NCI-H2107 (cell line): ENCODE data around the gene RANBP3L.

ENCODE experiments used
- DNase-seq: peaks from one replicate; lab custom pipeline; 2025; lab: John Stamatoyannopoulos, UW

RANBP3L gene

DNA sequence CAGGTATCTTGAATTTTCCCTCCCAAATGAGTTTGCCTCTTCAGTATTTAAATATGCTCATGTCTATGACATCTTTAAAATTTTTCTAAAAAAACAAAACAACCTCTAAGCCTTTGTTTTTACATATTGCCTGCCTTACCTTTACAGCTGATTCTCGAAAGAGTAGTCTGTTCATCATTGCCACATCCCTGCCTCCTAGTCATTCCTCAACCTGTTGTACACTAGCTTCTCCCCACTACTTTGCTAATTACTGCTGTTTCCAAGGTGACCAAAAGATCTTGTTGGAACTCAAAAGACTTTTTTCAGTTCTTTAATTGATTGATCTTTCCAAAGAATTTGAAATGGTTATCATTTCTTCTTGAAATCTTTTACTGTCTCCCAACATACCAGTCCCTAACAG lies 58.0 kb downstream of the RANBP3L start:
- DNase-seq: no peak

DNA sequence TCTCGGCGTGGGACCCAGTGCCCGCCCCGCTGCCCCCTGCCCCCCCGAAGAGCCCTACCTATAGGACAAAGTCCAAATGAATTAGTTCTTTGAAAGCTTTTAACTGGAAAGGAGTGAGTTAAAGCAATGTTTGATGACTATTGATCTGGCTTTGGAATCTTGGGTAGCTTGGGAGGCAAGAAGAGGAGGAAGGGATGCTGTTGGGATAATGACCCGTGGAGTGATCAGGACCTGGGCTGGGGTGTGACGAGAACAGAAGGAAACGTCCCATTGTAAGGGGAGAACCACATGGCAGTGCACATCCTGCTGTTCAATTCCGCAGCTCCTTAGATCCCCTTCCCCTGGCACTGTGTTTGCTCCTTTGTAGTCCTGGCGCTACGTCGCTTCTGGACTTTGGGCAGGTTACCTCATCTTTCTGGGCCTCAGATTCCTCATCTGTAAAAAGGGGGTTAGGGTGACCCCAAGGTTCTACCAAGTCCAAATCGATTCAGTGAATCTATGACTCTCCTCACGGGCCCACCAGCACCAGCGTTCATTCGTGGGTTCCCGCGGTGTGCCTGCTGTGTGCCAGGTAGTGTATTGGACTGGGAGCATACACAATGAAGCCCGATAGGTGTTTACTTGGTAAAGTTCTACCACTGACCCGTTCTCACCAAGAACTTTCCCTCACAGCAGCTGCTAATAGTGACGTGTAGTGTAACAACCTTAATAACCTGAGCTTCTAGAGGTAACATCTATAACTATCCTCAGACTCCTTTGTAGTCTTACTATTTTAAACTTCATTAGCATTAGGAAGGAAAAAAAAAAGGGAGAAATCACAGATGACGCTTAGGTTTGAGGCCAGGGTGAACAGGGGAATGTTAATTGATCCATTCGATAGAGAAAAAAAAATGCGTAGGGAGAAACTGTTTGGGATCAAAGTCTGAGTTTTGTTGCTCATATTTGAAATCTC lies 58.9 kb downstream of the RANBP3L start:
- no peak for DNase-seq

DNA sequence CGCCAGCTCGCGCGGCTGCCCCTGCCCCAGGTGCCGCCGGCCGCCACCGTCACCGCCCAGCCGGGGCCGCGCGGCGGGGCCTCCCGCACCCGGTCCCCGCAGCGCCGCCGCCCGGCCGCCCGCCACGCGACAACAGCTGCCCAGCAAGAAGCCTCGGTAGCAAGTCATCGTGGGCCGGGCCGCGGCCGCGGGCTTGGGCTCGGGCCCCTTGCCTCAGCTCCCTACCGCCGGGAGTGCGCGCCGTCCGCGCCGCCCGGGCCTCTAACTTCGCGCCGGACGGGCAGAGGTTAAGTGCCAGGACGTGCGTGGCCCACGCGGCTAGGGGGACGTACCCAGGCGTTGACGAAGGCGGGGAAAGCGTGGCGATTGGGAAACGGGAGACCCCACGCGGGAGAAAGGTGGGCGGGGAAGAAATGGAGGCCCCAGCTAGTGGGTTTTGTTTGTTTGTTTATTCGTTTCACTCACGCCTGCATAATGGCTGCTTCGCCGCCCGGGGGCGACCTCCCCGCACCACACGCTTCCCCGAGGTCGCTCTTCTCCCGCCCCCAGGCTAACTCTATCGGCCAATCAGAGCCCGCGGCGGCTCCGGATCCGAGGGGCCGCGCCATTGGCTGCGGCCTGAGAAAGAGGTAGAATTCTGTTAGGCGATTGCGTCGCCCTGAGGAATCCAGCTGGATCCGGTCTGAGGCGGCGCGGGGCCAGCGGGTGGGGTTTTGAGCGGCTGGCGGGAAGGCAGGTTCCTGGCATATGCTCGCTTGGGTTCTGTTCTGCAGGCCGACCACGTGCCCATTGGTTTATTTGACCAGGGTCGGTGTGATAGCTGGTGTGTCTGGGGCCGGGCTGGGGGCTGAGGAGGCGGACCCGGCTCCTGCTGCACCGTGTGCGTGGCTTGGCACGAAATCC lies 59.8 kb downstream of the RANBP3L start, which contains the start of gene NADK2:
TSS of gene NADK2 (minus strand) at position 295 of the 903 bp plus-strand sequence. CDS start at position 168, 127 bp downstream.
- DNase-seq: peak; percentile 93

DNA sequence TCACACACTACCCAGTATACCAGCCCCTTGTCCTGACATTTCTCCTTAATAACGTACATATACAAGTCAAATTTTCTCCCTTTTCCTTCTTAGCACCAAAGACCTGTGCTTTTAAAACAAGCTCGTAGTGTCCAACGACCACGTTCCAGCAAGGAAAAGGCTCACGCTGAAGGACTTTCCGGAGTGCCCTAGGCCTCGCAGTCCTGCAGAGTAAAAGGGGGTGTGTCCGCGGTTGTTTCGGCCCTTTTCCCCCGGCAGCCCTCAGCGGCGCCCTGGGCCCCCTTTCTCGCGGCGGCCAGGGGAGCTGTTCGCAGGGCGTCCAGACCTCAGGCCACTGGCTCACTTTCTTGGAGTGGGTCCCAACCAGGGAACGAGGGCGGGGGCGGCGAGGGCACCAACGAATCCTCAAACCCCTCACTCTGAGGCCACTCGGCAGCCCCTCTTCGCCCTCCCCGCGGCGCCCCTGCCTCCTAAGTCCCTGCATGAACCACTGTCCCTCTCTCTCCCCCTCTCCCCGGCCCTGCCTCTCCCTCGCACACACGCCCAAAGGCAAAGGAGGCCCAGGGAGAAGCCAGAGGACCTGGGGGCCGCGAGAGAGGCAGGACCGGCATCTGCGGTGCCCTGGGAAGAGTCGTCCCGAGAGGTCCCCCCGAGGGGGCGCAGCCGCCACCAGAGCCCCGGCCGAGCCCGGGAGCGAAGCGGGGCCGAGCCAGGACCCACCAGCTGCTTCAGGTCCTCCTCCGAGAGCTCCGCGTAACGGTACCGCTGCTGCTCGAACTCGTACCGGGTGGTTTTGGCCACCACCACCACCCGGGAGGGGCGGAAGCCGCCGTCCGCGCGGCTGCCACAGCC lies 60.7 kb downstream of the RANBP3L start:
- no peak for DNase-seq

DNA sequence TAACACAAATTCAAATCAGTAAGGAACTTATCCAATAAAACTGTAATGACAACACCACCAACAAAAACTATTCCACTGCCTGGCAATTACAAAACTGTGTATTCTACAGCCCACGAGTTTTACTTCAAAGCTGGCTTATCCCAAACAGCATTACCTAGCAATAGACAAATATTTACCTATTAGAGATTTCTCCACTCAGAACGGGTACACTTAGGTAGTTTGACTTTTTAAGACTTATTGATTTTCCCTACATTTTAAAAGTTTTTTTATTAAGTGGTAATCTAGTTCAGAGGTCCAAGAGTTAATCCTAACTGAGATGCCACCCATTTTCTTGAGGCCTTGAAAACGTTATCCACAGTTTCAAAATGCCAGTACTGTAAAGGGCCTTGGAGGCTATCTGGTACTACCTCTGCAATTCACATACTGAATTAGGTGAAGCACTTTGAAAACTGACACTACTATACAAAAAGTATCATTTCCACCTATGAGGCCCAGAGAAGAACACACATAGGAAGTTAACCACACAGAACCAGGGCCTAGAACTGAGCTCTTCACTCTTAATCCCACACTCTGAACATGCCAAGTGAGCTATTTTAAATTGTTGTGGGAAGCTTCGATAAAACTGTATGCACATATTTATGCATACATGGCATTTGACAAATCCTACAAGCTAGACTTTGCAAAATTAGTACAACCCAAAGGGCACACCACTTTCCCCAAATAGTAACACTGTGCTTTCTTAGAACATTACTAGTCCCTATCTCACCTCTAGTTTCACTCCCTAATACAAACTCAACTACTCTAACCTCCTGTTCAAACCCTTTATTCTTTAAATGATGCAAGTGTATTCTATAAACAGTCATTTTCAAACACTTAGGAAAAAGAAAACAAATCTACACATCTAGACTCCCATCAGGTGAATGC lies 62.1 kb downstream of the RANBP3L start:
- DNase-seq: no peak

DNA sequence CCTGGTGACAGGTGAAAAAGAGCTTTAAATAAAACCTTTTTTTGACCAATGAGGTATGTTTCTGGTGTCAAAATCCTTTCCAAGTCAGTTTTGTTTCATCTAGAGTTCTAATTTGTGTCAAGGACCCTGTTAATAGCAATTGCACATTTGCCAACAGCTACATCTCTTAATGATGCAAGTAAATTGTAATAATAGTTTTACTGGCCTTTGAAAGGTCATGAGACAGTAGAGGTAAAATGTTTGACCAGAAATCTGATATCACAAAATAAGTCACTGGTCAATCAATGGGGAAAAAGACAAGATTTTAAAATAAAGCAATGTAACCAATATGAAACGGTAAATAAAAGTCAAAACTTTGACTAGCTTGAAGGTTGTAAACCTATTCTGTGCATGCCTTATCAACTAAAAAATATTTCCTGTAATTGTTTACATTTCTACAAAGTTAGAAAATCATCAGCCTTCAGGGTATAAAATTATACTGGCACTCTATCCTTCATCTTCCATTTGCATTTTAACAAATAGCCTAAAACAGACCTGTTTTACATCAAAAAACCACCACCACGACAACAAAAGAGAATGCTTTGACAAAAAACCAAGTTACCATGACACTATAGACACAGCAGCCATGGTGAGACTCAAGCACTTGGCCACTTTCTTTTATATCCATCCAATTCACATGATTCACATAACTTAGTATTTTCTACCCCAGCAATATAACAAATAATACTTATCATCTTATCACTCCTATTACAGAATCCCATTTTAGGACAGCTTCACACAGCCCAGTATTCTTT lies 63.0 kb downstream of the RANBP3L start:
- DNase-seq: no peak

DNA sequence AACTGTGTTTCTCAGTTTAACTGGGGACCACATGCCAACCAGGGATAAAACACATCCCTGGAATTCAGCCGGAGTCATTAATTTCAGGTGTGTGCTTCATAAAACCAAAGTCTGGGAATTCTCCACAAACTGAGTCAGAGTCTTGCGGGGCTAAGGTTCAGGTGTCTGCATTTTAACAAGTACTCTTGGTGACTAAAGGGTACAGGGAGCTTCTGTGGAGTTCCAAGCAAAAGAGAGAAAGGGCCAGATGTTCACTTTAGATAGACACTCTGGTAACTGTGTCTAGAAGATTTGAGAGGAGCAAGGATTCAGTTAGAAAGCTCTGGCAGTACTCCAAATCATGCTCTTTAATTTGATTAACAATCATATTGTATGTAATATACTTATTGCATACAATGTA lies 64.0 kb downstream of the RANBP3L start:
- no peak for DNase-seq

DNA sequence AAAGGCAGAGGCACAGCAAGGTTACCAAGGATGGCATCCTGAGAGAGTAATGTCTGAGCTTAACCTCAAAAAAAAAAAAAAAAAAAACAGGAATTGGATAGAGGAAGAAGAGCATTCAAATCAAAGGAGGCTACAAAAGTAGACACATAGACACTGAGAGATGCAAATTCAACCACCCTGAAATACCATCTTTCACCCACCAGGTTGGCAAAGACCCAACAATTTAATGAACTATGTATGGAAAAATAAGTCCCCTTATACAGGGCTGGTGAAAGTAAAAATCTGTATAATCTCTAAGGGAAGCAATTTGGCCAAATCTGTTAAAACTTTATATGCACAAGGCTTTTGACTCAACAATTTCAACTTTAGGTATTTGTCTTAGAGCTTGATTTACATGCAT lies 64.9 kb downstream of the RANBP3L start:
- DNase-seq: no peak

DNA sequence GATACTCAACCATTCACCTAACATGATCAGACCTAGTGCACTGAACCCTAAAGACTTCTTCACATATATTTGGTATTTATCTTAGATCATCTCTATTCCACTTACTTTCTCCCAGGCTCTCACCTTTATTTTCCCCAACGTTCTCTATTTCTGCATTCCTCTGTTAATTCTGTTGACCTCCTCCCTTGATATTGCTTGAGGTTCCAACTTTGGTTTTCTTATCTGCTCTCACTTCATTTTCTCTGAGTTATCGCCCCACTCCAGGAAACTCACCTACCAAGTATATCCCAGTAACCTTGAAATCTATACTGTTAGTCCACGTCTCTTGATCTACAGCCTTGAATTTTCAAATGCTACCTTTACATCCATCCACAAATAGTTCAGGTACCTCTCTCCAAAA lies 69.2 kb downstream of the RANBP3L start:
- no peak for DNase-seq

DNA sequence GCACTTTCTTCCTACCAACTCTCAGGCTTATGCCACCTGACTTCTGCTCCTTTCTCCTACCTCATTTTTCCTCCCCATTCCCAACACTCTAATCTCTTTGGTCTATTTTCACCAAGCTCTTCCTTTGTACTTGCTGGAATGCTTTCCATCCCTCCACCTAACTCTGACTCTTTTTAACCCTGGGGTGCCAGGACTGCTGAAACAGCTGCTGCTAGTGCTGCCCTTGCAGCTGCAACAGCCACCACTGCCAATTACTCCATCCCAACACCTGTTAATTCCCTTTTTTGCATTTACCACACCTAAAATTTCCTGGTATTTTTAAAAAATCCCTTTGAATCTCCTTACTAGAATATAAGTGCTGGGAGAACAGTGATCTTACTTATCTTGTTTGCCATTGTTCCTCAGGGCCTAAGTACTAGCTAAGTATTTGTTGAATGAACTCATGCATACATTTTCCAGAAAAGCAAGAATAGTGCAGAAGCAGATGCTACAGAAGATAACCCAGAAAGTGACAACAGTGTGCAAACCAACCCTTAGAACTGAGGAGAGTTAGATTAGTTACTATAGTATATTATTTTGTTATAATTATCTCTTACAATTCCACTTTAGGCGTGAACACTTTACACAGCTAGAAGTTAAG lies 71.4 kb downstream of the RANBP3L start:
- no peak for DNase-seq

DNA sequence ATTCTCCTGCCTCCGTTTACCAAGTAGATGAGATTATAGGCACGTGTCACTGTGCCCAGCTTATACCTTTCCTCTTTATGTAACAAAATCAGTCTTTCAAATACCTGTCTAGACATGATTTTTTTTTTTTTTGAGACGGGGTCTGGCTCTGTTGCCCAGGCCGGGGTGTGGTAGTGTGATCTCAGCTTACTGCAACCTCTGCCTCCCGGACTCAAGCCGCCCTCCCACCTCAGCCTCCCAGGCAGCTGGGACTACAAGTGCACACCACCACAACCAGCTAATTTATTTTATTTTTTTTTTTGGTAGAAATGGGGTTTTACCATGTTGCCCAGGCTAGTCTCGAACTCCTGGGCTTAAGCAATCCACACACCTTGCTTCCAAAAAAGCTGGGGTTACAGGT lies 73.2 kb downstream of the RANBP3L start:
- DNase-seq: no peak

DNA sequence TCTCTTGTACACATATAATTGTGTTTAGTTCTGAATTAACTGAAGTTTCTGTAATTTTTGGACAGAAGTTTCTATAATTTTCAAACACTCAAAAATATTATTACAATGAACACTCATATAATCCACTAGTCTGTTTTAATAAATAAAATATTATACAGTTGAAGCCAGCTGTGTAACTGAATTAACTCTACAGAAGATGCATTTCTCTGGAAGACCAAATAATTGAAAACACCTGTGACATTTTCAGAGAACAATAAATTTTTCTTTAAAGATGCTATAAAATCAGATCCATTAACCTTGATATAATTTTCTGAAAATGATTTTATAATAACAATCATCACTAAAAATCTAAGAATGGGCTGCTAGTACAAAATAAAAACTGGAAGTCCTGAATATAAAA lies 74.7 kb downstream of the RANBP3L start:
- DNase-seq: no peak

DNA sequence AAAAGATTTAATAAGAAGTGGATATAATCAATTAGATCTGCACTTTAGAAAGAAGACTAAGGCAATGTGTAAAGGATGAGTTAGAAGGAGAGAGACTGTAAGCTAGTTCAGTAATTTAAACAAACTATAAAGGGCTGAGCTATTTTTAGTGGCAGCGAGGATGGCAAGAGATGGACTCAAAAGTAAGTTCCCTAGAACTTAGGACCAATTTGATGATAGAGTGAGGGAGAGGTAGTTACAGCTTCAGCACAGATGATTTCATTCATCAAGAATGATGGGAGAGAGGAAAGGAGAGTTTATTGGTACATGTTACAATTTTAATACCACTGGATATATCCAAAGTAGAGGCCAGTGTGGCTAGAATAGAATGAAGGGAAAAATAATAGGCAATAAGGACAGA lies 79.1 kb downstream of the RANBP3L start:
- no peak for DNase-seq

DNA sequence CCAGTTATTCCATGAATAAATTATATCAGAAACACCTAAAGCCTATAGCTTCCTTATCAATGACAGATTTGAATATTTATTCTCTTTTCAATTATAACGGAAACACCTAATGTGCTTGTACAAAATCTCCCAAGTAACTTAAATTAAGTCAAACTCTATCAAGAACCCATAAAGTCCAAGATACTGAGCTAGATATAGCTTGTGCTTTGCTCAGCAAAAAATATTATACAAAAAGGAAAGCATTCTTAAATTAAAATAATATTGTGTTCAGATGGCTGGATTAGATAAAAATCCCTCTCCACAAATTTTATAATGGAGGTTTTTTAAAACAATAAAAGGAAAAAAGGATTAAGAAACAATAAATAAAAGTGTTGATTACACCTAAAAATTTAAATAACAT lies 83.7 kb downstream of the RANBP3L start:
- DNase-seq: no peak

DNA sequence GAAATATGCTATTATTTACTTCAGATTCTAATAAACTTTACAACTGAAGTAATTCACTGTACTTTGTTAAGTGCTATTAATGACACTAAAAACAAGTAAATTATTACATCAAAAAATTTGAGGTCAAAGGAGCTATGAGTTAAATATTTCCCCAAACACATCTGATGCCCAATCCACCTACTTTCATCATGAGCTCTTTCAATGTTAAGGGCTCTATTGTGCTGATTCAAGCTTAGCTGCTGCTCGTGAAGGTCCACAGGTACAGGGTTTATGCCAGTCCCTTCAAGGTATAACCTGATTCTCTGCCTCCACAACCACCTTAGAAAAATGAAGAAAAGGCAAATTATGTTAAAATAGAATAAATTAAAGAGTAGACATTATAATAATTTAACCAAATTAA lies 84.1 kb downstream of the RANBP3L start:
- DNase-seq: no peak

DNA sequence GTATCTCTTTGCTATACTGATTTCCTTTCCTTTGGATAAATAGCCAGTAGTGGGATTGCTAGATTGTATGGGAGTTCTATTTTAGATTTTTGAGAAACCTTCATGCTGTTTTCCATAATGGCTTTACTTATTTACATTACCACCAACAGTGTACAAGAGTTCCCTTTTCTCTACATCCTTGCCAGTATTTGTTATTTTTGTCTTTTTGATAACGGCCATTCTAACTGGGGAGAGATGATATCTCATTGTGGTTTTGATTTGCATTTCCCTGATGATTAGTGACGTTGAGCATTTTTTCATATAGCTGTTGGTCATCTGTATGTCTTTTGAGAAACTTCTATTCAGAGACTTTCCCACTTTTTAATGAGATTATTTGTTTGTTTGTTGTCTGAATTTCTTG lies 85.8 kb downstream of the RANBP3L start:
- no peak for DNase-seq

DNA sequence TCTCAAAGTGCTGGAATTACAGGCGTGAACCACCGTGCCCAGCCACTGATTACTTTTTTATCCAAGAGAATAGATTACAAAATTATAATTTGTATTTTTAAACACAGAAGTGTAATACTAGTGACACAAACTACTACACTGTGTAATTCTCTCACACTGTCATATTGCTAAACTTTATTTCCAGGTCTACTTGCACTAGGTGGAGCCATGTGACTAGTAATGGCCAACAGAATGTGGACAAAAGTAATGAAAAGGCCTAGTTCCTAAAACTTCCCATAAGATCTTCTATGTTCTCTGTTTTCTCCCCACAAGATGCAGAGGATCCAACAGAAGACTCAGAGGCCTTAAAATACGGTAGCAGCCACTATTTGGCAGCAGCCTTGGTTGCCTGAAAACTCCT lies 87.3 kb downstream of the RANBP3L start:
- DNase-seq: no peak

DNA sequence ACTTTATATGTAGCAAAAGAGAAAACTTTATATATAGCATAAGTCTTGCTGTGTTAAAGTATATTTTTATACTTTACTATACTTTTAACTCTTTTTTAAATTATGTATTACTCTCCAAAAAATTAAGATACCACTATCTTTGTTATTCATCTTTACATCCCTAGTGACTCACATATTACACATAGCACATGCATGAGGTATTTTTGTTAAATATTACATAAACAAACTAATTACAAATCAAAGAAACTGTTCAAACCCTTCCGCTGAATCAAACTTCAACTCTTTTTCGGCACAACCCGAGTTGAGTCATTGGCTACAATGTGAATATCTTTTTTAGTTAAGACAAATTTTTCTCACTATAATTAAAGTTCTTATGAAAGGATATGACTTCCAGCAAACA lies 92.0 kb downstream of the RANBP3L start:
- no peak for DNase-seq

DNA sequence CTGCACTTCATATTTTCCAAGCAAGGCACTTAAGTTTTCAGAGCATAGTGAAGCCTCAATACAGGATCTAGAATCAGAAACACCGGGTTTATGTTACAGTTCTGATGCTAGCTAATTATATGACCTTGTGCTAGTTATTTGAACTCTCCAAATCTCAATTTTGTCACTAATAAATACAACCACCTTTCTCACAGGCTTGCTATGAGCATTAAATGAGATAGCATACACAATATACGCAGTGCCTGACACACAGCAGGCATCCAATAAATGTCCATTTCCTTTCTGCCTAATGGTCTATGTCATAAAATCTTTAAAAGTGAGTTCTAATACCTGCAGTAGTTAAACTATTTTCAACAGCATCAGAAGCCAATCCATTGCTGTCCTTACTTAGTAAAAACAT lies 92.9 kb downstream of the RANBP3L start:
- no peak for DNase-seq
